ENCODE data around the gene OSBPL8. TPM values are rescaled to one million over a fixed set of nuclear protein-coding genes. Genes with fewer than 3 reads are reported as not detected.
A peak's percentile ranks its signal among the peaks of the same experiment; 100 is the strongest.

The OSBPL8 gene, protein sequence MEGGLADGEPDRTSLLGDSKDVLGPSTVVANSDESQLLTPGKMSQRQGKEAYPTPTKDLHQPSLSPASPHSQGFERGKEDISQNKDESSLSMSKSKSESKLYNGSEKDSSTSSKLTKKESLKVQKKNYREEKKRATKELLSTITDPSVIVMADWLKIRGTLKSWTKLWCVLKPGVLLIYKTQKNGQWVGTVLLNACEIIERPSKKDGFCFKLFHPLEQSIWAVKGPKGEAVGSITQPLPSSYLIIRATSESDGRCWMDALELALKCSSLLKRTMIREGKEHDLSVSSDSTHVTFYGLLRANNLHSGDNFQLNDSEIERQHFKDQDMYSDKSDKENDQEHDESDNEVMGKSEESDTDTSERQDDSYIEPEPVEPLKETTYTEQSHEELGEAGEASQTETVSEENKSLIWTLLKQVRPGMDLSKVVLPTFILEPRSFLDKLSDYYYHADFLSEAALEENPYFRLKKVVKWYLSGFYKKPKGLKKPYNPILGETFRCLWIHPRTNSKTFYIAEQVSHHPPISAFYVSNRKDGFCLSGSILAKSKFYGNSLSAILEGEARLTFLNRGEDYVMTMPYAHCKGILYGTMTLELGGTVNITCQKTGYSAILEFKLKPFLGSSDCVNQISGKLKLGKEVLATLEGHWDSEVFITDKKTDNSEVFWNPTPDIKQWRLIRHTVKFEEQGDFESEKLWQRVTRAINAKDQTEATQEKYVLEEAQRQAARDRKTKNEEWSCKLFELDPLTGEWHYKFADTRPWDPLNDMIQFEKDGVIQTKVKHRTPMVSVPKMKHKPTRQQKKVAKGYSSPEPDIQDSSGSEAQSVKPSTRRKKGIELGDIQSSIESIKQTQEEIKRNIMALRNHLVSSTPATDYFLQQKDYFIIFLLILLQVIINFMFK
- 10 to 100 TPM; 25.6 to 46.0 (median 43.4) TPM for total RNA-seq

DNA sequence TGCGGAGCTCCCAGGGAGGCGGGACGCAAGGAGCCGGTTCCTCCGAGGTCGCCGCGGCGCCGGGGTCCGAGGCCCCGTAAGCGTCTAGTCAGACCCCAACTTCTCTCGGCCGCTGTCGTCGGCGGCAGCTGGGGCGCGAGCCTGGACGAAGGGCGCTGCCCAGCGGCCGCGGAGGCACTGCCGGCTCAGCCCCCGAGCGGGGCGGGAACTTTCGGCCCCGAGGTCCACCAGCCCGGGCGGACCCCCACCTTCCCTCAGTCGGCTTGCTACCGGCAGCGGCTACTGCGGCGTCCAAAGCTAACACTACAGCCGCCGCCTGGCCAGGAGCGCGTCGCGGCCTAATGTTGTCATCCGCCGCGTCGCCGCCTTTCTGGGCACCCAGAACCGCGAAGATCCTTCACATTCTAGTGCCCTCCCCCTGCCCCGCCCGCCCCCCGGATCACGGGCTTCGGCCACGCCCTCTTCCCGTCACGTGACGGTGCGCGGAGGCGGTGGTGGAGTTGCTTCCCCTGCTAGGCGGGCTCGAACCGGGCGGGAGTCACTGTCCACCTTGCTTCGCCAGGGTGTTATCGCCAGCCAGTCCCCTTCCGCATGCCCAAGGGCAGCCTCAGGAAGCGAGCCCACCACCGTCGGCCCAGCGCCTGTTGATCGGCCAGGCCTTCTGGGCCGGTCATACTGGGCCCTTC, at the start of gene OSBPL8:
Gene OSBPL8, minus strand, starts transcription at position 372 of the 686 bp plus-strand sequence. CDS start 72,220 bp downstream, outside the sequence.
- H3K27ac ChIP-seq: peak within 1 kb of the TSS; percentile 93 to 99 (median 95)
- in situ Hi-C loops (cut with MboI; ENCODE audit: low sequenced_read_pairs in 4 of 4) (loop anchor here in 3 of 4 donors (25.0 kb wide), 4 partner anchors 172 to 1172 kb away; partner anchors contain the start of genes NAP1L1 (in 2 of the 3) and GLIPR1L2 (in 1 of the 3)), intact Hi-C loops (cut with DNase I; ENCODE audit: low total_unique reads) (loop anchor here (2.0 to 10.0 kb wide), 6 partner anchors 27 to 525 kb away; partner anchors contain the start of genes NAP1L1 and PHLDA1)
- peak; percentile 90 to 95 for DNase-seq
- no peaks in the 10 kb centered on the region for H3K9me3 ChIP-seq
- H3K36me3 ChIP-seq: peaks cover 0 to 4% of the 10 kb centered on the region in 2 donors
- ATAC-seq: peak; percentile 90 to 94
- TF ChIP-seq, protein P1, sequence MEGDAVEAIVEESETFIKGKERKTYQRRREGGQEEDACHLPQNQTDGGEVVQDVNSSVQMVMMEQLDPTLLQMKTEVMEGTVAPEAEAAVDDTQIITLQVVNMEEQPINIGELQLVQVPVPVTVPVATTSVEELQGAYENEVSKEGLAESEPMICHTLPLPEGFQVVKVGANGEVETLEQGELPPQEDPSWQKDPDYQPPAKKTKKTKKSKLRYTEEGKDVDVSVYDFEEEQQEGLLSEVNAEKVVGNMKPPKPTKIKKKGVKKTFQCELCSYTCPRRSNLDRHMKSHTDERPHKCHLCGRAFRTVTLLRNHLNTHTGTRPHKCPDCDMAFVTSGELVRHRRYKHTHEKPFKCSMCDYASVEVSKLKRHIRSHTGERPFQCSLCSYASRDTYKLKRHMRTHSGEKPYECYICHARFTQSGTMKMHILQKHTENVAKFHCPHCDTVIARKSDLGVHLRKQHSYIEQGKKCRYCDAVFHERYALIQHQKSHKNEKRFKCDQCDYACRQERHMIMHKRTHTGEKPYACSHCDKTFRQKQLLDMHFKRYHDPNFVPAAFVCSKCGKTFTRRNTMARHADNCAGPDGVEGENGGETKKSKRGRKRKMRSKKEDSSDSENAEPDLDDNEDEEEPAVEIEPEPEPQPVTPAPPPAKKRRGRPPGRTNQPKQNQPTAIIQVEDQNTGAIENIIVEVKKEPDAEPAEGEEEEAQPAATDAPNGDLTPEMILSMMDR (IDR thresholded peaks at IDR 0.05 in 4 of 5, conservative IDR thresholded peaks at IDR 0.05 in 1 of 5): peak; percentile 23 to 48 (median 37)
- peak; percentile 85 to 94 for TF ChIP-seq POLR2A (IDR thresholded peaks at IDR 0.05)
- peaks cover 12 to 35% of the 10 kb centered on the region in 2 donors for H3K4me1 ChIP-seq
- peak within 1 kb of the TSS; percentile 90 to 100 (median 98) for H3K4me3 ChIP-seq
- no peaks in the 10 kb centered on the region for H3K27me3 ChIP-seq

DNA sequence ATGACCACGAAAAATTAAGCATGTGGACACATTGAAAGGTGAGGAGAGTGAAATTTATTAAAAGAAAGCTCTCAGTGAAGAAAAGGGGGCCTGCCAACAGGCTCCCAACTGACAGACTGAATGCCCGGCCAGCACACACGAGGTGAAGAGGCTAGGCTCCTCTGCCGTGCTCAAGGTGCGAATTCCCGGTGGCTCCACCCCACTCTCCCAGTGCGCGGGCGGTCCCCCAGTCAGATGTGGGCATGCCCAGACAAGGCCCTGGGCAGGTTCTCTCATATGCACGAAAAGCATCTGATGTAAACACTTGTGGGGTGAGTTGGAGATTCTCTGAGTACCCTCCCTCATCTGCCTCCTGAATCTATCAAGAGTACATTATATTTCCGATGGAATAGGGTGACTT, 48.5 kb upstream of the OSBPL8 start:
- DNase-seq (no peak), ATAC-seq (no peak)
- intact Hi-C loops (cut with DNase I; ENCODE audit: low total_unique reads) (no loop called here), in situ Hi-C loops (cut with MboI; ENCODE audit: low sequenced_read_pairs in 4 of 4) (loop anchor here in 1 of 4 donors (25.0 kb wide), 1 partner anchor 404 kb away; no protein-coding TSS in a partner anchor)
- Histone ChIP-seq H3K27me3 (no peaks in the 10 kb centered on the region), H3K36me3 (no peaks in the 10 kb centered on the region), H3K4me1 (peaks cover 0 to 12% of the 10 kb centered on the region in 2 donors), H3K4me3 (no peak overlapping the region), H3K27ac (no peak overlapping the region), H3K9me3 (no peaks in the 10 kb centered on the region)
- TF ChIP-seq, protein P1 (IDR thresholded peaks at IDR 0.05 in 4 of 5, conservative IDR thresholded peaks at IDR 0.05 in 1 of 5): no peak
- TF ChIP-seq POLR2A (IDR thresholded peaks at IDR 0.05): no peak

DNA sequence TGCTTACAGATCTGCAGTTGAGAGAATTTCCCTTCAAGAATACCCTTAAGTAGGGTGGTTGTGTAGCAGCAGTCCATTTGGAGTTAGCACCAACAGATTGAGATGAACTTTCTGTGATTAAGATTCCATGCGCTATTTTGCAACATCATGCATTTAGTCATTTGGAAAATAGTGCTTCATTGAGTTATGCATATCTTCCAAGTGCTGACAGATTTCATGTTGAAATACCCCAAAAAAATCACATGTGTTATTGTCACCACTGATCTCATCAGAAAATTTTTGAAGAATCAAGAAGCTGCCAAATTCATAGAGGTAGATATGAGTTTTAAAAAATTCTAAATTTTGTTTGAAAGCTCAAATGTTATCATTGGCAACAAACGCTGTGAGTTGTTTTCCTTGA, 35.5 kb upstream of the OSBPL8 start:
- no peaks in the 10 kb centered on the region for H3K27me3 ChIP-seq
- no peak overlapping the region for H3K4me3 ChIP-seq
- H3K9me3 ChIP-seq: no peaks in the 10 kb centered on the region
- DNase-seq (no peak), ATAC-seq (no peak)
- intact Hi-C loops (cut with DNase I; ENCODE audit: low total_unique reads): no loop called here
- H3K36me3 ChIP-seq: no peaks in the 10 kb centered on the region
- H3K27ac ChIP-seq: no peak overlapping the region
- in situ Hi-C loops (cut with MboI; ENCODE audit: low sequenced_read_pairs in 4 of 4): no loop called here
- no peaks in the 10 kb centered on the region for H3K4me1 ChIP-seq
- no peak for TF ChIP-seq POLR2A (IDR thresholded peaks at IDR 0.05)
- TF ChIP-seq, protein P1 (IDR thresholded peaks at IDR 0.05 in 4 of 5, conservative IDR thresholded peaks at IDR 0.05 in 1 of 5): no peak

DNA sequence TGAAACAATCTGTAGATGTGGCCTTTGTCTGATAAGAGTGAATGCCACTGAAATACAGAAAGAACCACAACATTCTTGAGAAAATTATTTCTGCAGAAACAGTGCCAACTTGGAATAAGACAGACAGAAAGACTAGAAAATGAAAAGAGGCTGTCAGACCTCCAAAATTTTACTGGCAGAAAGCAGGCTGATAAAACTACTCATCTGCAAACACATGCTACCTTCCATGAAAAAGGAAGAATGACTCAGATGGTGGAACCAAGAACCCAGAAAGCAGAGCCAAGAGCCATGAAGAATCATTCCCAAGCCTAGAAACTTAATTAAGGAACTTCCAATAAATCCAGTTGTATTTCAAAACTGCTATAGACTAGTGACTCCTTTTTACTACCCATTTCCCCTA, 31.9 kb upstream of the OSBPL8 start:
- no peak for DNase-seq
- Histone ChIP-seq H3K9me3 (no peaks in the 10 kb centered on the region), H3K4me3 (no peak overlapping the region), H3K27ac (peak overlapping the region in 3 of 4 donors; percentile 14 to 97 (median 91)), H3K36me3 (no peaks in the 10 kb centered on the region), H3K27me3 (no peaks in the 10 kb centered on the region), H3K4me1 (peaks cover 15 to 16% of the 10 kb centered on the region in 2 donors)
- intact Hi-C loops (cut with DNase I; ENCODE audit: low total_unique reads): no loop called here
- in situ Hi-C loops (cut with MboI; ENCODE audit: low sequenced_read_pairs in 4 of 4): no loop called here
- TF ChIP-seq POLR2A (IDR thresholded peaks at IDR 0.05): no peak
- TF ChIP-seq, protein P1 (IDR thresholded peaks at IDR 0.05 in 4 of 5, conservative IDR thresholded peaks at IDR 0.05 in 1 of 5): no peak
- no peak for ATAC-seq
